ENCODE measurements around the gene C1QL2.

DNA sequence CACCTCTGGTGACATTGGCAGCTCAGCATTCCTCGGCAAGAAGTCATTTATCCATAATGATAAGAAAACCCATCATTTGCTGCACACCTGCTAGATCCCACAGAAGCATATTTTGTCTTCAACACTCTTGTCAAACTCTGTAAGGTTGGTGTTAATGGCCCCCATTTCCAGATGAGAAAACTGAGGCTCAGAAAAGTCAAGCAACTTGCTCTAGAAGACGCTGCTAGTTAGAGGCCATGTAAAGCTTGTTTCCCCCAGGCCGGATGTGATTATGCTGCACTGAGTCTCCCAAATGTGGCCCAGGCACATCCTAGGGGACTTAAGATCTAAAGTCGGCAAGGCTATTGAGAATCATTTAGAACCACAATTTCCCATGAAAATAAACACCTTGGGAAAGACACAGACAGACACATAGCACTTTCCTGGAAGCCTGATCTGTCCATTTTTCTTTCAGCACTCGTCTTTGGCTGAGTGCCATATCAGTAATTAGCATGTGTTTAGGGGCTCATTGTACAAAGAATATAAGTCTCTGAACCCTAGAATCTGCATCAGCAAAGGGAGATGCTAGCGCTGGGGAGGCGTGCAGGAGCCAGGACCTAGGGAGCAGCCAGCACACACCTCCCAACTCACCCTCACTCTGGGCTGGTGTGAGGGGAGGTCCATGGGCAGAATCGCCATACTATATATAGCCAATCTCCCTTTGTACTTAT lies 39.3 kb downstream of the C1QL2 start:
- TF ChIP-seq, protein P1, sequence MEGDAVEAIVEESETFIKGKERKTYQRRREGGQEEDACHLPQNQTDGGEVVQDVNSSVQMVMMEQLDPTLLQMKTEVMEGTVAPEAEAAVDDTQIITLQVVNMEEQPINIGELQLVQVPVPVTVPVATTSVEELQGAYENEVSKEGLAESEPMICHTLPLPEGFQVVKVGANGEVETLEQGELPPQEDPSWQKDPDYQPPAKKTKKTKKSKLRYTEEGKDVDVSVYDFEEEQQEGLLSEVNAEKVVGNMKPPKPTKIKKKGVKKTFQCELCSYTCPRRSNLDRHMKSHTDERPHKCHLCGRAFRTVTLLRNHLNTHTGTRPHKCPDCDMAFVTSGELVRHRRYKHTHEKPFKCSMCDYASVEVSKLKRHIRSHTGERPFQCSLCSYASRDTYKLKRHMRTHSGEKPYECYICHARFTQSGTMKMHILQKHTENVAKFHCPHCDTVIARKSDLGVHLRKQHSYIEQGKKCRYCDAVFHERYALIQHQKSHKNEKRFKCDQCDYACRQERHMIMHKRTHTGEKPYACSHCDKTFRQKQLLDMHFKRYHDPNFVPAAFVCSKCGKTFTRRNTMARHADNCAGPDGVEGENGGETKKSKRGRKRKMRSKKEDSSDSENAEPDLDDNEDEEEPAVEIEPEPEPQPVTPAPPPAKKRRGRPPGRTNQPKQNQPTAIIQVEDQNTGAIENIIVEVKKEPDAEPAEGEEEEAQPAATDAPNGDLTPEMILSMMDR (conservative IDR thresholded peaks at IDR 0.05; ENCODE audit: low read depth, low read length), result no peak
- TF ChIP-seq EZH2 (IDR thresholded peaks at IDR 0.05; ENCODE audit: borderline replicate concordance, low read depth, low read length, poor library complexity, severe bottlenecking), result no peak

Measured in A673 (cell line).